ENCODE results near the gene PHYKPL.

DNA sequence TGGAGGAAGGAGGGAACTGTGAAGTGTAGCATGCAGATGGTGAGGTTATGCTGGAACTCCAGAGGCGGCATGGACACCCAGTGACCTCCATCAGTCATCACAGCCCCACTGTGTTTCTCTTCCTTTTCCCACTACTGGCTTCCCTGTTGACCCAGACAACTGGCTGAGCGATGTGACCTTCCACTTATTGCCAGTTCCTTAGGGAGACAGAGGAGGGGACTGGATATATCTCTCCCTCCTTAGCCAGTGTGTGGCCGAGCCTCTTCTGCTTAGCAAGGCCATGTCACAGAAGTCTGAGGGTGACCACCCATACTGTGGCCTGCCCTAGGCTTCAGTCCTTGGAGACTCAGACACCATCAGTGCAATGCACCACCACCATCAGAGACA is 3.0 kb upstream of the PHYKPL start:
- TF ChIP-seq, protein P1, sequence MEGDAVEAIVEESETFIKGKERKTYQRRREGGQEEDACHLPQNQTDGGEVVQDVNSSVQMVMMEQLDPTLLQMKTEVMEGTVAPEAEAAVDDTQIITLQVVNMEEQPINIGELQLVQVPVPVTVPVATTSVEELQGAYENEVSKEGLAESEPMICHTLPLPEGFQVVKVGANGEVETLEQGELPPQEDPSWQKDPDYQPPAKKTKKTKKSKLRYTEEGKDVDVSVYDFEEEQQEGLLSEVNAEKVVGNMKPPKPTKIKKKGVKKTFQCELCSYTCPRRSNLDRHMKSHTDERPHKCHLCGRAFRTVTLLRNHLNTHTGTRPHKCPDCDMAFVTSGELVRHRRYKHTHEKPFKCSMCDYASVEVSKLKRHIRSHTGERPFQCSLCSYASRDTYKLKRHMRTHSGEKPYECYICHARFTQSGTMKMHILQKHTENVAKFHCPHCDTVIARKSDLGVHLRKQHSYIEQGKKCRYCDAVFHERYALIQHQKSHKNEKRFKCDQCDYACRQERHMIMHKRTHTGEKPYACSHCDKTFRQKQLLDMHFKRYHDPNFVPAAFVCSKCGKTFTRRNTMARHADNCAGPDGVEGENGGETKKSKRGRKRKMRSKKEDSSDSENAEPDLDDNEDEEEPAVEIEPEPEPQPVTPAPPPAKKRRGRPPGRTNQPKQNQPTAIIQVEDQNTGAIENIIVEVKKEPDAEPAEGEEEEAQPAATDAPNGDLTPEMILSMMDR (IDR thresholded peaks at IDR 0.05) = no peak
- TF ChIP-seq POLR2A (IDR thresholded peaks at IDR 0.05) = no peak
